Suprapubic skin (tissue), 3 donors: ENCODE measurements around the gene FOLR1.

Experiments used
- EP300 ChIP-seq: sonication (generic); formaldehyde crosslinking; IDR thresholded peaks from one replicate; pipeline ENCODE4 v1.6.1; 2017; ENCODE audit warnings: antibody characterized with exemption
- POLR2A ChIP-seq, 2 donors: fragments of 450-650 bp; IDR thresholded peaks; one replicate each; pipeline ENCODE4 v1.6.1; 2017; ENCODE audit warnings: antibody characterized with exemption in 2 of 2, mild to moderate bottlenecking in 2 of 2, moderate library complexity in 2 of 2
- TF ChIP-seq, protein P1 (sequence below), 2 donors: fragments of 200-600 bp in 1 of 2; fragments of 450-650 bp in 1 of 2; sonication (generic) in 1 of 2; IDR thresholded peaks; one replicate each; pipeline ENCODE4 v1.5.1; 2016 to 2019; ENCODE audit warnings: antibody characterized with exemption in 2 of 2, mild to moderate bottlenecking in 1 of 2, moderate library complexity in 1 of 2

DNA sequence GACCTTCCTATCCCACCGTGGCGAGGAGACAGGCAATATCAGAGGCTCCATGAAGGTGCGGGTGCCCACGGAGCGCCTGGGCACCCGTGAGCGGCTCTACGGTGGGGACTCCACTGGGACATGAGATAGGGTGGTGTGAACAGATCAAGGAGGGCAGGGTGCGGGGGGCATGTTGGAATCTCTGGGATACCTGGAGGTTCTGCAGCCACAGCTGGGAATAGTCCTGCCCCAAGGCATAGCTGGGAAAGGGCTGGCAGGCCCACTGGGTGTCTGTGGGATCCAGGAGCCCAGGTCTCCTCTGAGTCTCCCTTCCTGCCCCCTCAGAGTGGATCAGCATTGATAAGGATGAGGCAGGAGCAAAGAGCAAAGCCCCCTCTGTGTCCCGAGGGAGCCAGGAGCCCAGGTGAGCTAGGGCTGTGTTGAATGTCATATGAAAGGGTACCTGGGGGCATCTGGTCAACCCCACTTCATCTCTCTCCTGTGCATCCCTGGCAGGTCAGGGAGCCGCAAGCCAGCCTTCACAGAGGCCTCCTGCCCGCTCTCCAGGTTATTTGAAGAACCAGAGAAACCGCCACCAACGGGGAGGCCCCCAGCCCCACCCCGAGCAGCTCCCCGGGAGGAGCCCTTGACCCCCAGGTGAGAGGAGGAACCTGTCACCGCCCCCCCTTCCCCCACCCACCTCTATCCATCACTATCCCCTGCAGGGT, 43.6 kb downstream of the FOLR1 start:
- TF ChIP-seq, protein P1, sequence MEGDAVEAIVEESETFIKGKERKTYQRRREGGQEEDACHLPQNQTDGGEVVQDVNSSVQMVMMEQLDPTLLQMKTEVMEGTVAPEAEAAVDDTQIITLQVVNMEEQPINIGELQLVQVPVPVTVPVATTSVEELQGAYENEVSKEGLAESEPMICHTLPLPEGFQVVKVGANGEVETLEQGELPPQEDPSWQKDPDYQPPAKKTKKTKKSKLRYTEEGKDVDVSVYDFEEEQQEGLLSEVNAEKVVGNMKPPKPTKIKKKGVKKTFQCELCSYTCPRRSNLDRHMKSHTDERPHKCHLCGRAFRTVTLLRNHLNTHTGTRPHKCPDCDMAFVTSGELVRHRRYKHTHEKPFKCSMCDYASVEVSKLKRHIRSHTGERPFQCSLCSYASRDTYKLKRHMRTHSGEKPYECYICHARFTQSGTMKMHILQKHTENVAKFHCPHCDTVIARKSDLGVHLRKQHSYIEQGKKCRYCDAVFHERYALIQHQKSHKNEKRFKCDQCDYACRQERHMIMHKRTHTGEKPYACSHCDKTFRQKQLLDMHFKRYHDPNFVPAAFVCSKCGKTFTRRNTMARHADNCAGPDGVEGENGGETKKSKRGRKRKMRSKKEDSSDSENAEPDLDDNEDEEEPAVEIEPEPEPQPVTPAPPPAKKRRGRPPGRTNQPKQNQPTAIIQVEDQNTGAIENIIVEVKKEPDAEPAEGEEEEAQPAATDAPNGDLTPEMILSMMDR (IDR thresholded peaks at IDR 0.05): no peak
- TF ChIP-seq EP300: no peak
- no peak for TF ChIP-seq POLR2A (IDR thresholded peaks at IDR 0.05)
